SK-N-MC (cell line): Measurements from ENCODE around the gene CSMD2.

ENCODE experiments used
- EZH2 ChIP-seq: fragments of 200-600 bp; sonication (generic); IDR thresholded peaks from one replicate; pipeline ENCODE4 v1.6.1; 2017; ENCODE audit warnings: antibody characterized with exemption
- FOXP2 ChIP-seq: optimal IDR thresholded peaks from 2 replicates; pipeline ENCODE3; 2011; ENCODE audit warnings: mild to moderate bottlenecking, moderate library complexity; ENCODE audit not compliant: insufficient read depth; ENCODE audit errors: extremely low read length, control extremely low read depth
- POLR2AphosphoS5 ChIP-seq: IDR thresholded peaks from 2 replicates; pipeline ENCODE4 v1.6.1; 2012; ENCODE audit warnings: mild to moderate bottlenecking, low read depth, low read length, borderline replicate concordance

DNA sequence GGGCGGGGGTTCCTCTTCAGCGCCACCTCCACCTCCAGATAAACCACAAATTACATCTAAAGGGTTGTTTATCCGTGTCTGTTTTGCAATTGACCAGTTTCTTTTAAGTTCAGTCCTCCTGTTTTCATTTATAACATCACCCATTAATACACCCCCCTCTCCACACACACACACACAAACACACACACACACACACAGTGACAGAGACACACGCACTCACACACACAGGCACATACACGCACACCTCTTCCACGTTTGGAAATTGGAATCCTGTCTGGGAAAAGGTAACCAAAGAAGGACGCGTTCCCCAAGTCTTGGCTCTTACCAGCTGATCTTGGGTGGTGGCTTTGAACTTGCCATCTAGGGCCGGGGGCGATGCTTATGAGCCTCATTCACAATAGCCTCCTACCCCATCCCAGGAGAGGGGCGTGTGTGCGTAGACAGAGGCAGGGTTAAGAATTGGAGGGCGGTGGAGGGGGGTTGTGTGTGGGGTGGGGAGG is 442 bp upstream of the CSMD2 start:
- no peak for TF ChIP-seq POLR2AphosphoS5
- no peak for TF ChIP-seq EZH2
- TF ChIP-seq FOXP2, result no peak
